ENCODE measurements around the gene DENND2D.

Gene DENND2D

GRCh38 chr1:111192658-111193519 lies 7.6 kb downstream of the DENND2D start:
- Mint-ChIP-seq H3K27me3 (ENCODE audit: low read depth) (peaks cover 4% of the 10 kb centered on the region), H3K9me3 (no peaks in the 10 kb centered on the region), H3K36me3 (ENCODE audit: low read depth) (peaks cover 17% of the 10 kb centered on the region), H3K4me3 (no peak overlapping the region), H3K27ac (peak overlapping the region in 2 of 3 experiments; percentile 3 to 67), H3K4me1 (no peaks in the 10 kb centered on the region)
- TF ChIP-seq, protein P1, sequence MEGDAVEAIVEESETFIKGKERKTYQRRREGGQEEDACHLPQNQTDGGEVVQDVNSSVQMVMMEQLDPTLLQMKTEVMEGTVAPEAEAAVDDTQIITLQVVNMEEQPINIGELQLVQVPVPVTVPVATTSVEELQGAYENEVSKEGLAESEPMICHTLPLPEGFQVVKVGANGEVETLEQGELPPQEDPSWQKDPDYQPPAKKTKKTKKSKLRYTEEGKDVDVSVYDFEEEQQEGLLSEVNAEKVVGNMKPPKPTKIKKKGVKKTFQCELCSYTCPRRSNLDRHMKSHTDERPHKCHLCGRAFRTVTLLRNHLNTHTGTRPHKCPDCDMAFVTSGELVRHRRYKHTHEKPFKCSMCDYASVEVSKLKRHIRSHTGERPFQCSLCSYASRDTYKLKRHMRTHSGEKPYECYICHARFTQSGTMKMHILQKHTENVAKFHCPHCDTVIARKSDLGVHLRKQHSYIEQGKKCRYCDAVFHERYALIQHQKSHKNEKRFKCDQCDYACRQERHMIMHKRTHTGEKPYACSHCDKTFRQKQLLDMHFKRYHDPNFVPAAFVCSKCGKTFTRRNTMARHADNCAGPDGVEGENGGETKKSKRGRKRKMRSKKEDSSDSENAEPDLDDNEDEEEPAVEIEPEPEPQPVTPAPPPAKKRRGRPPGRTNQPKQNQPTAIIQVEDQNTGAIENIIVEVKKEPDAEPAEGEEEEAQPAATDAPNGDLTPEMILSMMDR (IDR thresholded peaks at IDR 0.05; ENCODE audit: unreplicated experiment in 3 of 3): no peak

GRCh38 chr1:111192074-111192473 lies 8.4 kb downstream of the DENND2D start:
- Mint-ChIP-seq H3K4me3 (no peak overlapping the region), H3K27ac (no peak overlapping the region), H3K9me3 (no peaks in the 10 kb centered on the region), H3K27me3 (ENCODE audit: low read depth) (peaks cover under 1% of the 10 kb centered on the region), H3K36me3 (ENCODE audit: low read depth) (peaks cover 23% of the 10 kb centered on the region), H3K4me1 (no peaks in the 10 kb centered on the region)
- TF ChIP-seq, protein P1 (IDR thresholded peaks at IDR 0.05; ENCODE audit: unreplicated experiment in 3 of 3): no peak

DNA sequence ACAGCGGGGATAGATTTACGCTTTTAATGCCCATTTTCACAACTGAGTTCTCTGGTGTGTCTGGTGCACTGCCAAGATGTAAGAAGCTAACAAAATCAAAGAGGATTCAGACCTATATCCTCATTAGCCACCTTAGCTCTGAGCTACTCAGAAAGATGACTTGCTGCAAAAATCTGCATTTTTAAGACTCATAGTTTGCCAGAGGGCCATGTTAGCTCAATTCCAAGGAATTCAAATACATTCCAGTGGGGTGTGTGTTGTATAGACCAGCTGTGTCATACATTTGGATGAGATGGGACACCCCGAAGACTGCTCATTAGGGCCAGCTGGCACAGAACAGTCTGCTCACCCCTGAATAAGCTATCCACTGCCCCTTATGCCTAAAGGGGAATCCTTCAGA lies 8.9 kb downstream of the DENND2D start:
- TF ChIP-seq, protein P1 (IDR thresholded peaks at IDR 0.05; ENCODE audit: unreplicated experiment in 3 of 3): no peak
- Mint-ChIP-seq H3K4me1 (no peaks in the 10 kb centered on the region), H3K36me3 (ENCODE audit: low read depth) (peaks cover 29% of the 10 kb centered on the region), H3K27me3 (ENCODE audit: low read depth) (no peaks in the 10 kb centered on the region), H3K4me3 (no peak overlapping the region), H3K9me3 (no peaks in the 10 kb centered on the region), H3K27ac (no peak overlapping the region)

DNA sequence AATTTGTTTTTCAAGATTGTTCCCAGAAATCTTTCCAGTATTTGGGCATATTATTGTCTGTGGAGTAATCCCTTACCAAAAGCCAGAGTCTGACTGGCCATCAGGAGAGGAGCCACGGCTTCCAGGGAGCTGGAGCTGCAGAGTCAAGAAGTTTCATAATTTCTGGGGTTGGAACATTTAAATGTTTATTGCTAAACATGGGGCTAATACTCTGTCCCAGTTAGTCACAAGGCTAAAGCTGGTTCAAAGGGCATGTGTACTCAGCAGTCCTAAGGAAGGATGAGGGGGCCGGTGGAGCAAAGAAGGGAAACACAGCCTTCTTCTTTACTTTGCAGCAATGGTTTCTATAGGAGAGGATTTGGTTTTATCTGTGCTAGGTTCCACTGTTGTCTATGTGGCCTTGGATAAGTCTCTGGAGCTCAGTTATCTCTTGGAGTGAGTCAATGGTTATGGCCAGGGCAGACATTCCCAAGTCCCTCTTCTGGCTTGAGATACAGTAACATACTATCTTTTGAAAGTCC lies 9.5 kb downstream of the DENND2D start:
- H3K27me3 Mint-ChIP-seq (ENCODE audit: low read depth): no peaks in the 10 kb centered on the region
- no peaks in the 10 kb centered on the region for H3K4me1 Mint-ChIP-seq
- H3K9me3 Mint-ChIP-seq: no peaks in the 10 kb centered on the region
- TF ChIP-seq, protein P1 (IDR thresholded peaks at IDR 0.05; ENCODE audit: unreplicated experiment in 3 of 3): no peak
- peaks cover 32% of the 10 kb centered on the region for H3K36me3 Mint-ChIP-seq (ENCODE audit: low read depth)
- H3K4me3 Mint-ChIP-seq: no peak overlapping the region
- peak overlapping the region in 1 of 3 experiments; percentile 26 for H3K27ac Mint-ChIP-seq

DNA sequence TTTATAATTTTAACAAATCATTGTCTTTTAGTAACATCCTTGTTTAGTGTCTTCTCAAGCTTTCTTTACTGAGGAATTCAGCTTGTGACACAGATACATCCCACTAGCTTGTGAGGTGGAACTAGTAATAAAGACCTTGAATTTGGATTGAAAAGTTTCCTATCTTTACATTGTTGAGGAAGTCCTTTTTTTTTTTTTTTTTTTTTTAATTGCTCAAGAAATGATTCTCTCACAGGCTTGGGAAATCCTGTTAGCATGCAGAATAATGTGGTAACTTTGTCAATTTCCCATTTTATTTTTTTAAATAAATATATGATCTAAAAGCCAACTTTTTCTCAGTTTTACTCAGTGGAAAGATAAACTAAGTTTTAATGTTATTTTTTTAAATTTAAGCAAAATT lies 15.8 kb downstream of the DENND2D start:
- Mint-ChIP-seq H3K27ac (no peak overlapping the region), H3K4me1 (no peaks in the 10 kb centered on the region), H3K9me3 (no peaks in the 10 kb centered on the region), H3K36me3 (ENCODE audit: low read depth) (peaks cover 71% of the 10 kb centered on the region), H3K27me3 (ENCODE audit: low read depth) (no peaks in the 10 kb centered on the region), H3K4me3 (no peak overlapping the region)
- TF ChIP-seq, protein P1 (IDR thresholded peaks at IDR 0.05; ENCODE audit: unreplicated experiment in 3 of 3): no peak

Data from nephron (organoid).